K562 (cell line): ENCODE results near the gene PHTF2. TPM values are rescaled to one million over a fixed set of nuclear protein-coding genes. Genes with fewer than 3 reads are reported as not detected.
A peak's percentile ranks its signal among the peaks of the same experiment; 100 is the strongest.

Experiments
- ATAC-seq: fragments of 200-7000 bp; cut with Tn5 transposase; 3 replicates; pipeline ENCODE4 v1.9.1; 2020; ENCODE audit warnings: moderate library complexity
- BruUV-seq: library from RNA; stranded (reverse); fragments of 400-500 nt; replicated peaks from 2 replicates; lab custom pipeline; 2021; lab: Mats Ljungman, UMichigan
- CTCF ChIA-PET: fragments of 300-600 bp; formaldehyde crosslinking; extraction: SDS; loops from one replicate; lab custom pipeline; 2021; ENCODE audit warnings: low intra/inter-chr PET ratio; lab: Yijun Ruan, JAX
- POLR2A ChIA-PET: fragments of 300-600, 350-650 bp; sonication (Branson Sonifier 250); formaldehyde crosslinking; extraction: SDS; loops from one replicate; lab custom pipeline; 2021; ENCODE audit warnings: antibody characterized with exemption, inconsistent platforms; lab: Yijun Ruan, JAX
- DNase-seq, 4 experiments: peaks; one replicate each; pipeline versions ENCODE4 v3.0.0 to v3.0.0-alpha.2; 2011 to 2018; ENCODE audit warnings: low spot score in 3 of 4, mixed read lengths in 3 of 4; ENCODE audit errors: extremely low read depth in 1 of 4
- FAIRE-seq: peaks from 2 replicates; lab custom pipeline; 2011; peaks lifted over from hg19 to GRCh38; lab: Jason Lieb, UNC
- H2AFZ ChIP-seq: 2 replicates; pipeline ENCODE4 v1.6.0; 2011; ENCODE audit warnings: low read depth, low read length, control low read depth, inconsistent platforms
- H3K27ac ChIP-seq: fragments of 200-600 bp; 3 replicates; pipeline ENCODE4 v1.8.0; 2011; ENCODE audit warnings: low read depth, mild to moderate bottlenecking, control low read depth, inconsistent platforms, low read length, moderate library complexity, mixed read lengths; ENCODE audit errors: extremely low read depth
- H3K27me3 ChIP-seq, 2 experiments: fragments of 300-600 bp in 1 of 2; 2 replicates in 1 of 2; 3 replicates in 1 of 2; pipeline versions ENCODE4 v1.6.0 to v1.8.0; 2011; ENCODE audit warnings: inconsistent platforms in 2 of 2, low read length in 2 of 2, mild to moderate bottlenecking in 1 of 2, mixed read lengths in 1 of 2, moderate library complexity in 1 of 2; ENCODE audit not compliant: control insufficient read depth in 2 of 2, insufficient read depth in 2 of 2
- H3K36me3 ChIP-seq: fragments of 300-600 bp; 3 replicates; pipeline ENCODE4 v1.8.0; 2011; ENCODE audit warnings: mild to moderate bottlenecking, low read length, inconsistent platforms; ENCODE audit not compliant: control insufficient read depth, insufficient read depth
- H3K4me1 ChIP-seq, 2 experiments: fragments of 200-600 bp in 1 of 2; replicated peaks in 1 of 2; 2 replicates in 1 of 2; 3 replicates in 1 of 2; pipeline versions ENCODE4 v1.5.1 to v1.8.0; 2011; ENCODE audit warnings: inconsistent platforms in 2 of 2, low read length in 2 of 2, mild to moderate bottlenecking in 1 of 2, mixed read lengths in 1 of 2, moderate library complexity in 1 of 2; ENCODE audit not compliant: control insufficient read depth in 2 of 2, insufficient read depth in 2 of 2
- H3K4me2 ChIP-seq: 2 replicates; pipeline ENCODE4 v1.6.1; 2011; ENCODE audit warnings: low read length, control low read depth, inconsistent platforms, mixed read lengths; ENCODE audit not compliant: insufficient read depth
- H3K4me3 ChIP-seq: fragments of 200-600 bp; sonication (generic), shearing (Covaris generic); 2 replicates; pipeline ENCODE4 v1.5.1; 2016; ENCODE audit warnings: control low read depth, inconsistent platforms
- H3K79me2 ChIP-seq: fragments of 200-600 bp; 3 replicates; pipeline ENCODE4 v1.8.0; 2011; ENCODE audit warnings: low read length, inconsistent platforms; ENCODE audit not compliant: control insufficient read depth, insufficient read depth
- H3K9ac ChIP-seq, 2 experiments: 2 replicates each; pipeline versions ENCODE4 v1.6.0 to v1.6.1; 2011; ENCODE audit warnings: low read depth in 2 of 2, low read length in 2 of 2, control low read depth in 1 of 2, inconsistent platforms in 1 of 2, mild to moderate bottlenecking in 1 of 2, mixed read lengths in 1 of 2; ENCODE audit not compliant: insufficient read depth in 1 of 2
- H3K9me1 ChIP-seq: one replicate; pipeline ENCODE4 v1.6.0; 2011; ENCODE audit warnings: inconsistent platforms, mild to moderate bottlenecking, low read length, moderate library complexity; ENCODE audit not compliant: control insufficient read depth, insufficient read depth
- H3K9me3 ChIP-seq: replicated peaks from 2 replicates; pipeline ENCODE4 v1.5.1; 2011; ENCODE audit warnings: low read depth, low read length, inconsistent platforms; ENCODE audit not compliant: control insufficient read depth, insufficient read depth
- H4K20me1 ChIP-seq: replicated peaks from 2 replicates; pipeline ENCODE4 v1.6.1; 2011; ENCODE audit warnings: low read length, inconsistent platforms, mixed read lengths; ENCODE audit not compliant: control insufficient read depth, insufficient read depth
- DNMT1 ChIP-seq: fragments of 450-650 bp; IDR thresholded peaks from 2 replicates; pipeline ENCODE4 v1.6.1; 2016; ENCODE audit warnings: antibody characterized with exemption, mild to moderate bottlenecking
- EGR1 ChIP-seq: fragments of 450-650 bp; conservative IDR thresholded peaks from 2 replicates; pipeline ENCODE4 v1.6.1; 2017; ENCODE audit warnings: mild to moderate bottlenecking
- HMGN3 ChIP-seq: IDR thresholded peaks from 2 replicates; pipeline ENCODE4 v1.6.1; 2011; ENCODE audit warnings: borderline replicate concordance, low read depth, mild to moderate bottlenecking, mixed read lengths, low read length; ENCODE audit not compliant: insufficient read length; ENCODE audit errors: extremely low read depth
- HOMEZ ChIP-seq: fragments of 250-450 bp; sonication (Bioruptor Pico); IDR thresholded peaks from 2 replicates; pipeline ENCODE4 v1.4.0; 2020; ENCODE audit warnings: mild to moderate bottlenecking, moderate library complexity
- L3MBTL2 ChIP-seq: fragments of 450-650 bp; IDR thresholded peaks from 2 replicates; pipeline ENCODE4 v1.6.1; 2016; ENCODE audit warnings: mild to moderate bottlenecking, moderate library complexity
- MNT ChIP-seq, 2 experiments: fragments of 450-650 bp; conservative IDR thresholded peaks; 2 replicates each; pipeline ENCODE4 v1.6.1; 2017; ENCODE audit warnings: mild to moderate bottlenecking in 2 of 2, moderate library complexity in 2 of 2
- NFRKB ChIP-seq: fragments of 450-650 bp; IDR thresholded peaks from 2 replicates; pipeline ENCODE4 v1.6.1; 2016; ENCODE audit warnings: low read depth
- PBX2 ChIP-seq, 2 experiments: IDR thresholded peaks in 1 of 2; conservative IDR thresholded peaks in 1 of 2; 2 replicates each; pipeline ENCODE4 v1.6.1; 2016; ENCODE audit warnings: low read depth in 2 of 2, mild to moderate bottlenecking in 1 of 2, missing compliant biosample characterization in 1 of 2, missing genetic modification characterization in 1 of 2, moderate library complexity in 1 of 2
- STAT5A ChIP-seq: IDR thresholded peaks from 2 replicates; pipeline ENCODE4 v1.6.1; 2012; ENCODE audit warnings: low read length, inconsistent platforms, borderline replicate concordance
- TCFL5 ChIP-seq: fragments of 250-450 bp; sonication (Bioruptor Pico); conservative IDR thresholded peaks from 2 replicates; pipeline ENCODE4 v1.6.1; 2021; ENCODE audit warnings: mild to moderate bottlenecking, moderate library complexity, matching md5 sums
- ZC3H11A ChIP-seq: IDR thresholded peaks from 2 replicates; pipeline ENCODE4 v1.6.1; 2012; ENCODE audit warnings: low read depth, low read length, improper control_type of control experiment
- ZKSCAN1 ChIP-seq: fragments of 150-350 bp; IDR thresholded peaks from 2 replicates; pipeline ENCODE4 v1.6.1; 2016; ENCODE audit warnings: low read depth, low read length
- WGBS: fragments of 100-300 bp; shearing (Covaris generic); methylation state at CpG from one replicate; pipeline ENCODE4 v1.1.6; 2016; ENCODE audit warnings: low coverage, mixed read lengths; ENCODE audit not compliant: insufficient coverage; ENCODE audit errors: missing lambda C conversion rate; 5-methylcytosine and 5-hydroxymethylcytosine counted together
- in situ Hi-C: fragments of 300-500 bp; cut with MboI; formaldehyde crosslinking; loops from 4 replicates; pipeline ENCODE4 v1.15.0; 2018; ENCODE audit warnings: inconsistent platforms, mixed read lengths
- intact Hi-C: fragments of 100-400 bp; cut with micrococcal nuclease; formaldehyde crosslinking; loops from 2 replicates; pipeline ENCODE4 v1.14.2; 2022
- polyA plus RNA-seq, 8 experiments: library from polyadenylated mRNA; depleted of rRNA in 4 of 8; stranded (reverse) in 5 of 8; unstranded in 3 of 8; fragments of >200 nt; fragmentation: Nextera tagmentation in 2 of 8; fragmentation: Illumina TruSeq in 1 of 8; extraction: Ambion mirVana in 2 of 8; extraction: Trizol in 1 of 8; gene quantifications; 2 replicates each; pipeline versions ENCODE4 v1.2.1 to v1.2.3, GENCODE V29; 2011 to 2014; ENCODE audit warnings: inconsistent platforms in 1 of 8, missing spikeins in 1 of 8
- total RNA-seq, 7 experiments: library from RNA; depleted of rRNA in 6 of 7; stranded (reverse); fragments of >200 nt in 6 of 7; fragmentation: Illumina TruSeq in 2 of 7; extraction: Trizol in 2 of 7; gene quantifications; 2 replicates each; pipeline versions ENCODE4 v1.2.1 to v1.2.3, GENCODE V29; 2011 to 2021; ENCODE audit warnings: low replicate concordance in 1 of 7
- TF ChIP-seq, protein P1 (sequence below), 2 experiments: fragments of 450-650 bp; IDR thresholded peaks; 2 replicates each; pipeline ENCODE4 v1.6.1; 2016

Gene PHTF2
- total and polyA plus RNA-seq, 9 of the 15 experiments (the other 6 are each of a cell fraction or from before 2014, with no cell fraction given), result 17.9 to 43.6 (median 25.4) TPM

GRCh38 chr7:77799078-77799964, 748 bp downstream of the PHTF2 start:
- ChIA-PET POLR2A (interaction anchor here (0.6 to 1.5 kb wide), 11 partner anchors 11 to 1611 kb away, joined by 3 to 7 read pairs (median 4); no protein-coding TSS in a partner anchor), CTCF (no interaction called here)
- H3K36me3 ChIP-seq, result peaks cover 29% of the 10 kb centered on the region
- peaks cover 16 to 25% of the 10 kb centered on the region in 2 experiments; a peak in 4 of 5 replicates for H3K4me1 ChIP-seq
- peak overlapping the region; percentile 86 for H3K27ac ChIP-seq
- BruUV-seq, result no TSS peak
- FAIRE-seq (peak; percentile 74), ATAC-seq (peak; percentile 35), DNase-seq (peak; percentile 45 to 75 (median 46))
- no peaks in the 10 kb centered on the region for H4K20me1 ChIP-seq
- H3K27me3 ChIP-seq, result no peaks in the 10 kb centered on the region
- H3K9ac ChIP-seq, result peak overlapping the region; percentile 87 to 93
- intact Hi-C loops, result loop anchor here (1.0 to 10.0 kb wide), 4 partner anchors 34 to 215 kb away; no protein-coding TSS in a partner anchor
- peak overlapping the region; percentile 92 for H3K4me2 ChIP-seq
- H2AFZ ChIP-seq, result peak overlapping the region; percentile 83
- peaks cover 96% of the 10 kb centered on the region for H3K79me2 ChIP-seq
- peak overlapping the region; percentile 75 for H3K4me3 ChIP-seq
- in situ Hi-C loops, result no loop called here
- H3K9me3 ChIP-seq, result no peaks in the 10 kb centered on the region
- under 1% methylated on average over 47 of the region's 55 CpGs for WGBS
- H3K9me1 ChIP-seq, result no peaks in the 10 kb centered on the region
- TF ChIP-seq, protein P1, sequence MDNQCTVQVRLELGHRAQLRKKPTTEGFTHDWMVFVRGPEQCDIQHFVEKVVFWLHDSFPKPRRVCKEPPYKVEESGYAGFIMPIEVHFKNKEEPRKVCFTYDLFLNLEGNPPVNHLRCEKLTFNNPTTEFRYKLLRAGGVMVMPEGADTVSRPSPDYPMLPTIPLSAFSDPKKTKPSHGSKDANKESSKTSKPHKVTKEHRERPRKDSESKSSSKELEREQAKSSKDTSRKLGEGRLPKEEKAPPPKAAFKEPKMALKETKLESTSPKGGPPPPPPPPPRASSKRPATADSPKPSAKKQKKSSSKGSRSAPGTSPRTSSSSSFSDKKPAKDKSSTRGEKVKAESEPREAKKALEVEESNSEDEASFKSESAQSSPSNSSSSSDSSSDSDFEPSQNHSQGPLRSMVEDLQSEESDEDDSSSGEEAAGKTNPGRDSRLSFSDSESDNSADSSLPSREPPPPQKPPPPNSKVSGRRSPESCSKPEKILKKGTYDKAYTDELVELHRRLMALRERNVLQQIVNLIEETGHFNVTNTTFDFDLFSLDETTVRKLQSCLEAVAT (IDR thresholded peaks at IDR 0.05), result peak in 1 of 2 experiments; percentile 29; a peak in 2 of 4 replicates
- TF ChIP-seq HOMEZ (CRISPR knock-in tag) (no peak), HMGN3 (no peak), EGR1 (peak; percentile 38), ZKSCAN1 (no peak), MNT (conservative IDR thresholded peaks at IDR 0.05) (peak; percentile 48 to 66), L3MBTL2 (peak; percentile 28), ZC3H11A (no peak), TCFL5 (CRISPR knock-in tag) (no peak), DNMT1 (0 out of 2 replicates have a peak, but pooled peaks have one; percentile 32), NFRKB (no peak), PBX2 (CRISPR knock-in tag; IDR thresholded peaks at IDR 0.05; ENCODE audit: low read depth) (no peak), PBX2 (tag; conservative IDR thresholded peaks at IDR 0.05; ENCODE audit: low read depth) (peak; percentile 79), STAT5A (no peak)
